Calu3 (cell line): Measurements from ENCODE around the gene NUAK2. TPM values are rescaled to one million over a fixed set of nuclear protein-coding genes. Genes with fewer than 3 reads are reported as not detected.

Experiments
- BruUV-seq: library from RNA; stranded (reverse); fragments of 400-500 nt; replicated peaks from 2 replicates; lab custom pipeline; 2021; lab: Mats Ljungman, UMichigan
- CTCF ChIA-PET: fragments of 300-600 bp; sonication (Branson Sonifier 250); formaldehyde crosslinking; loops from one replicate; lab custom pipeline; 2022; ENCODE audit warnings: antibody characterized with exemption; lab: Charles Lee
- DNase-seq: peaks from one replicate; pipeline ENCODE4 v3.0.0; 2022
- H3K27ac Mint-ChIP-seq: one replicate; pipeline ENCODE4 v1.8.0; 2022; ENCODE audit warnings: mixed read lengths; ENCODE audit not compliant: unreplicated experiment
- H3K27me3 Mint-ChIP-seq: one replicate; pipeline ENCODE4 v1.8.0; 2022; ENCODE audit warnings: mixed read lengths; ENCODE audit not compliant: unreplicated experiment
- H3K36me3 Mint-ChIP-seq: one replicate; pipeline ENCODE4 v1.8.0; 2022; ENCODE audit warnings: mild to moderate bottlenecking, moderate library complexity, mixed read lengths; ENCODE audit not compliant: insufficient read depth, unreplicated experiment
- H3K4me1 Mint-ChIP-seq: one replicate; pipeline ENCODE4 v1.8.0; 2022; ENCODE audit warnings: mild to moderate bottlenecking, low read depth, mixed read lengths; ENCODE audit not compliant: unreplicated experiment
- H3K4me3 Mint-ChIP-seq: one replicate; pipeline ENCODE4 v1.8.0; 2022; ENCODE audit warnings: mild to moderate bottlenecking, low read depth, moderate library complexity, mixed read lengths; ENCODE audit not compliant: unreplicated experiment
- H3K9me3 Mint-ChIP-seq: one replicate; pipeline ENCODE4 v1.8.0; 2022; ENCODE audit warnings: low read depth, mixed read lengths; ENCODE audit not compliant: unreplicated experiment
- CTCF ChIP-seq: fragments of 200-600 bp; IDR thresholded peaks from one replicate; pipeline ENCODE4 v1.8.0; 2022; ENCODE audit warnings: antibody characterized with exemption; ENCODE audit not compliant: unreplicated experiment
- intact Hi-C: fragments of 100-400 bp; cut with micrococcal nuclease; formaldehyde crosslinking; loops from one replicate; pipeline ENCODE4 v1.10.0; 2022; ENCODE audit not compliant: unreplicated experiment
- total RNA-seq: library from RNA; stranded (reverse); gene quantifications from 2 replicates; pipeline ENCODE4 v1.2.3, GENCODE V29; 2022

Gene NUAK2
- total RNA-seq, 1 experiment from 2014 or later, result 3.7 TPM

- TF ChIP-seq CTCF, result no peak
- DNase-seq, result no peak
- BruUV-seq, result no TSS peak
- Mint-ChIP-seq H3K36me3 (no peaks in the 10 kb centered on the region), H3K4me1 (peaks cover 11% of the 10 kb centered on the region), H3K27ac (no peak overlapping the region), H3K4me3 (no peak overlapping the region), H3K9me3 (no peaks in the 10 kb centered on the region), H3K27me3 (peaks cover 60% of the 10 kb centered on the region)
- CTCF ChIA-PET, result no interaction called here
- intact Hi-C loops, result no loop called here
Observed at GRCh38 chr1:205345761-205346160, 24.2 kb upstream of the NUAK2 start.

- Mint-ChIP-seq H3K36me3 (no peaks in the 10 kb centered on the region), H3K27ac (no peak overlapping the region), H3K4me3 (peak overlapping the region; percentile 75), H3K4me1 (peaks cover 11% of the 10 kb centered on the region), H3K27me3 (peaks cover 60% of the 10 kb centered on the region), H3K9me3 (no peaks in the 10 kb centered on the region)
- DNase-seq, result peak; percentile 50
- TF ChIP-seq CTCF, result no peak
- CTCF ChIA-PET, result no interaction called here
- intact Hi-C loops, result no loop called here
- BruUV-seq, result no TSS peak
Observed at GRCh38 chr1:205344066-205344928, 22.8 kb upstream of the NUAK2 start.

GRCh38 chr1:205343431-205344065 is 22.0 kb upstream of the NUAK2 start:
- Mint-ChIP-seq H3K9me3 (no peaks in the 10 kb centered on the region), H3K4me3 (peak overlapping the region; percentile 75), H3K27me3 (peaks cover 67% of the 10 kb centered on the region), H3K4me1 (peaks cover 11% of the 10 kb centered on the region), H3K36me3 (no peaks in the 10 kb centered on the region), H3K27ac (no peak overlapping the region)
- no peak for DNase-seq
- BruUV-seq, result no TSS peak
- no peak for TF ChIP-seq CTCF
- CTCF ChIA-PET, result no interaction called here
- intact Hi-C loops, result no loop called here

GRCh38 chr1:205342986-205343385 is 21.4 kb upstream of the NUAK2 start:
- no peak for TF ChIP-seq CTCF
- BruUV-seq, result no TSS peak
- Mint-ChIP-seq H3K27ac (no peak overlapping the region), H3K4me1 (peaks cover 11% of the 10 kb centered on the region), H3K36me3 (no peaks in the 10 kb centered on the region), H3K27me3 (peaks cover 72% of the 10 kb centered on the region), H3K9me3 (no peaks in the 10 kb centered on the region), H3K4me3 (no peak overlapping the region)
- CTCF ChIA-PET, result no interaction called here
- intact Hi-C loops, result no loop called here
- DNase-seq, result no peak
